NB4 (cell line): ENCODE data around the gene IKZF3.

ENCODE experiments used
- MYC ChIP-seq: IDR thresholded peaks from 2 replicates; pipeline ENCODE4 v1.6.1; 2011; ENCODE audit warnings: low read depth, low read length
- POLR2A ChIP-seq: IDR thresholded peaks from 2 replicates; pipeline ENCODE4 v1.6.1; 2011; ENCODE audit warnings: mild to moderate bottlenecking; ENCODE audit not compliant: insufficient read length; ENCODE audit errors: extremely low read depth
- TF ChIP-seq, protein P1 (sequence below): IDR thresholded peaks from one replicate; pipeline ENCODE4 v1.5.1; 2012; ENCODE audit warnings: low read depth, low read length
- TF ChIP-seq, protein P2 (sequence below): IDR thresholded peaks from 2 replicates; pipeline ENCODE4 v1.6.1; 2011; ENCODE audit warnings: low read depth, low read length

DNA sequence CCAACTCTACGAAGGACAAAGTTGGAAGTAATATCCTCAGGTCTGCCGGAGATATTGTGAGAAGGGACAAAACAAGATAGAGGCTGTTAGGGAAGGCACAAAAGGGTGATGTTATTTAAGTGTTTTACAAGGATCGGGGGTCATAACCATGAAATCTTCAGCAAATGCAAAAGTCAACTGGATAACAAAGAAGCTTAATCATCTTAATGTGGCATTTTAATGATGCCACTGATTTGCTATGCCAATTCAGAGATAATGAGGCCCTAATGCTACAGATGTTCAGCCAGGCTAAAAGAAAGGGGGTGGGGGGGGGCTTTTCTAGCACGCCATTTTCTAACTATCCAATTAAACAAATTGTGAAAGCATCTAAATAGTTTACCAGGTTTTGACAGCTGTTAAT lies 63.1 kb downstream of the IKZF3 start:
- TF ChIP-seq, protein P1, sequence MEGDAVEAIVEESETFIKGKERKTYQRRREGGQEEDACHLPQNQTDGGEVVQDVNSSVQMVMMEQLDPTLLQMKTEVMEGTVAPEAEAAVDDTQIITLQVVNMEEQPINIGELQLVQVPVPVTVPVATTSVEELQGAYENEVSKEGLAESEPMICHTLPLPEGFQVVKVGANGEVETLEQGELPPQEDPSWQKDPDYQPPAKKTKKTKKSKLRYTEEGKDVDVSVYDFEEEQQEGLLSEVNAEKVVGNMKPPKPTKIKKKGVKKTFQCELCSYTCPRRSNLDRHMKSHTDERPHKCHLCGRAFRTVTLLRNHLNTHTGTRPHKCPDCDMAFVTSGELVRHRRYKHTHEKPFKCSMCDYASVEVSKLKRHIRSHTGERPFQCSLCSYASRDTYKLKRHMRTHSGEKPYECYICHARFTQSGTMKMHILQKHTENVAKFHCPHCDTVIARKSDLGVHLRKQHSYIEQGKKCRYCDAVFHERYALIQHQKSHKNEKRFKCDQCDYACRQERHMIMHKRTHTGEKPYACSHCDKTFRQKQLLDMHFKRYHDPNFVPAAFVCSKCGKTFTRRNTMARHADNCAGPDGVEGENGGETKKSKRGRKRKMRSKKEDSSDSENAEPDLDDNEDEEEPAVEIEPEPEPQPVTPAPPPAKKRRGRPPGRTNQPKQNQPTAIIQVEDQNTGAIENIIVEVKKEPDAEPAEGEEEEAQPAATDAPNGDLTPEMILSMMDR = no peak
- TF ChIP-seq POLR2A (no peak), MYC (no peak)
- TF ChIP-seq, protein P2, sequence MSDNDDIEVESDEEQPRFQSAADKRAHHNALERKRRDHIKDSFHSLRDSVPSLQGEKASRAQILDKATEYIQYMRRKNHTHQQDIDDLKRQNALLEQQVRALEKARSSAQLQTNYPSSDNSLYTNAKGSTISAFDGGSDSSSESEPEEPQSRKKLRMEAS = no peak
